Calu3 (cell line): ENCODE results near the gene PLEKHA7. TPM values are rescaled to one million over a fixed set of nuclear protein-coding genes. Genes with fewer than 3 reads are reported as not detected.
A peak's percentile ranks its signal among the peaks of the same experiment; 100 is the strongest.
"Not testable (repeated sequence)": the region's sequence is repeated elsewhere in the genome, so short reads cannot be mapped to it uniquely, and the experiment has no call there.

Experiments used
- BruUV-seq: library from RNA; stranded (reverse); fragments of 400-500 nt; replicated peaks from 2 replicates; lab custom pipeline; 2021; lab: Mats Ljungman, UMichigan
- CTCF ChIA-PET: fragments of 300-600 bp; sonication (Branson Sonifier 250); formaldehyde crosslinking; loops from one replicate; lab custom pipeline; 2022; ENCODE audit warnings: antibody characterized with exemption; lab: Charles Lee
- DNase-seq: peaks from one replicate; pipeline ENCODE4 v3.0.0; 2022
- H3K27ac Mint-ChIP-seq: one replicate; pipeline ENCODE4 v1.8.0; 2022; ENCODE audit warnings: mixed read lengths; ENCODE audit not compliant: unreplicated experiment
- H3K27me3 Mint-ChIP-seq: one replicate; pipeline ENCODE4 v1.8.0; 2022; ENCODE audit warnings: mixed read lengths; ENCODE audit not compliant: unreplicated experiment
- H3K36me3 Mint-ChIP-seq: one replicate; pipeline ENCODE4 v1.8.0; 2022; ENCODE audit warnings: mild to moderate bottlenecking, moderate library complexity, mixed read lengths; ENCODE audit not compliant: insufficient read depth, unreplicated experiment
- H3K4me1 Mint-ChIP-seq: one replicate; pipeline ENCODE4 v1.8.0; 2022; ENCODE audit warnings: mild to moderate bottlenecking, low read depth, mixed read lengths; ENCODE audit not compliant: unreplicated experiment
- H3K4me3 Mint-ChIP-seq: one replicate; pipeline ENCODE4 v1.8.0; 2022; ENCODE audit warnings: mild to moderate bottlenecking, low read depth, moderate library complexity, mixed read lengths; ENCODE audit not compliant: unreplicated experiment
- H3K9me3 Mint-ChIP-seq: one replicate; pipeline ENCODE4 v1.8.0; 2022; ENCODE audit warnings: low read depth, mixed read lengths; ENCODE audit not compliant: unreplicated experiment
- CTCF ChIP-seq: fragments of 200-600 bp; IDR thresholded peaks from one replicate; pipeline ENCODE4 v1.8.0; 2022; ENCODE audit warnings: antibody characterized with exemption; ENCODE audit not compliant: unreplicated experiment
- intact Hi-C: fragments of 100-400 bp; cut with micrococcal nuclease; formaldehyde crosslinking; loops from one replicate; pipeline ENCODE4 v1.10.0; 2022; ENCODE audit not compliant: unreplicated experiment
- total RNA-seq: library from RNA; stranded (reverse); gene quantifications from 2 replicates; pipeline ENCODE4 v1.2.3, GENCODE V29; 2022

PLEKHA7 gene
- total RNA-seq, 1 experiment from 2014 or later = 138 TPM

- no TSS peak for BruUV-seq
- H3K36me3 Mint-ChIP-seq = peaks cover 5% of the 10 kb centered on the region
- intact Hi-C loops = loop anchor here (2.0 kb wide), 1 partner anchor 26 kb away; no protein-coding TSS in a partner anchor
- CTCF ChIA-PET = interaction anchor here (1.8 kb wide), 1 partner anchor 26 kb away, joined by 11 read pairs; no protein-coding TSS in a partner anchor
- no peak overlapping the region for H3K4me3 Mint-ChIP-seq
- H3K9me3 Mint-ChIP-seq = peaks cover 2% of the 10 kb centered on the region
- peaks cover 4% of the 10 kb centered on the region for H3K4me1 Mint-ChIP-seq
- TF ChIP-seq CTCF = peak; percentile 36
- no peak overlapping the region for H3K27ac Mint-ChIP-seq
- peak; percentile 51 for DNase-seq
- no peaks in the 10 kb centered on the region for H3K27me3 Mint-ChIP-seq
Observed at GRCh38 chr11:17036666-17037658, 22.7 kb upstream of the PLEKHA7 start.

DNA sequence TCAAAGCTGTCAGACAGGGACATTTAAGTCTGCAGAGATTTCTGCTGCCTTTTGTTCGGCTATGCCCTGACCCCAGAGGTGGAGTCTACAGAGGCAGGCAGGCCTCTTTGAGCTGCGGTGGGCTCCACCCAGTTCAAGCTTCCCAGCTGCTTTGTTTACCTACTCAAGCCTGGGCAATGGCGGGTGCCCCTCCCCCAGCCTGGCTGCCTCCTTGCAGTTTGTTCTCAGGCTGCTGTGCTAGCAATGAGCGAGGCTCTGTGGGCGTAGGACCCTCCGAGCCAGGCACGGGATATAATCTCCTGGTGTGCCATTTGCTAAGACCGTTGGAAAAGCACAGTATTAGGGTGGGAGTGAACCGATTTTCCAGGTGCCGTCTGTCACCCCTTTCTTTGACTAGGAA, 19.8 kb upstream of the PLEKHA7 start:
- H3K36me3 Mint-ChIP-seq, CTCF ChIA-PET, H3K27me3 Mint-ChIP-seq, intact Hi-C loops, DNase-seq, BruUV-seq, H3K27ac Mint-ChIP-seq, H3K4me3 Mint-ChIP-seq, H3K9me3 Mint-ChIP-seq: not testable (repeated sequence)
- H3K4me1 Mint-ChIP-seq = peaks cover 14% of the 10 kb centered on the region

GRCh38 chr11:17026487-17027082, 12.4 kb upstream of the PLEKHA7 start:
- Mint-ChIP-seq H3K36me3 (peaks cover 14% of the 10 kb centered on the region), H3K9me3 (peaks cover 3% of the 10 kb centered on the region), H3K4me1 (peaks cover 6% of the 10 kb centered on the region), H3K4me3 (no peak overlapping the region), H3K27me3 (no peaks in the 10 kb centered on the region), H3K27ac (no peak overlapping the region)
- BruUV-seq = no TSS peak
- DNase-seq = no peak
- TF ChIP-seq CTCF = no peak
- CTCF ChIA-PET = interaction anchor here (0.6 kb wide), 2 partner anchors 12 to 125 kb away, joined by 3 to 4 read pairs; no protein-coding TSS in a partner anchor
- intact Hi-C loops = no loop called here

DNA sequence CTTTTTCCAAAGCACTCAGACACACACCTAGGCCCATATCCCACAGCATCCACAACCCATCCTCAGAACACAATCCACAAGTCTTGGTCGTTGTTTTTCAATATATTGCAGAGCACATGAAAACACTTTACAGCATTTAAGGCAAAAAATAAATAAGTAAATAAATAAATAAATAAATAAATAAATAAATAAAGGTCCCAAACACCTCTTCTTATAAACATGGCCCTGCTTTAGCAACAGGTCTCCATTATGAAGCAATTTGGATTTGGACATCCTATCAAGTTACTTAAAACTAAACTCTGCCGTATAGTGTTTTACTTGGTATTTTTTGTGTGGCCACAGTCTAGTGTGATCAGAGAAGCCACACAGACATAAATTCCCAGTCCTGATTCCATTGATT, 10.7 kb upstream of the PLEKHA7 start:
- CTCF ChIA-PET = interaction anchor here (0.5 kb wide), 1 partner anchor 1132 kb away, joined by 6 read pairs; no protein-coding TSS in a partner anchor
- no TSS peak for BruUV-seq
- Mint-ChIP-seq H3K4me3 (no peak overlapping the region), H3K27me3 (no peaks in the 10 kb centered on the region), H3K27ac (no peak overlapping the region), H3K36me3 (peaks cover 23% of the 10 kb centered on the region), H3K4me1 (no peaks in the 10 kb centered on the region), H3K9me3 (no peaks in the 10 kb centered on the region)
- intact Hi-C loops = no loop called here
- TF ChIP-seq CTCF = no peak
- no peak for DNase-seq
